ENCODE data around the gene ZNF862. TPM values are rescaled to one million over a fixed set of nuclear protein-coding genes. Genes with fewer than 3 reads are reported as not detected.
"Not testable (repeated sequence)": the region's sequence is repeated elsewhere in the genome, so short reads cannot be mapped to it uniquely, and the experiment has no call there.

Gene ZNF862
- total RNA-seq, 2 experiments from 2014 or later = 44.1 to 45.6 TPM

DNA sequence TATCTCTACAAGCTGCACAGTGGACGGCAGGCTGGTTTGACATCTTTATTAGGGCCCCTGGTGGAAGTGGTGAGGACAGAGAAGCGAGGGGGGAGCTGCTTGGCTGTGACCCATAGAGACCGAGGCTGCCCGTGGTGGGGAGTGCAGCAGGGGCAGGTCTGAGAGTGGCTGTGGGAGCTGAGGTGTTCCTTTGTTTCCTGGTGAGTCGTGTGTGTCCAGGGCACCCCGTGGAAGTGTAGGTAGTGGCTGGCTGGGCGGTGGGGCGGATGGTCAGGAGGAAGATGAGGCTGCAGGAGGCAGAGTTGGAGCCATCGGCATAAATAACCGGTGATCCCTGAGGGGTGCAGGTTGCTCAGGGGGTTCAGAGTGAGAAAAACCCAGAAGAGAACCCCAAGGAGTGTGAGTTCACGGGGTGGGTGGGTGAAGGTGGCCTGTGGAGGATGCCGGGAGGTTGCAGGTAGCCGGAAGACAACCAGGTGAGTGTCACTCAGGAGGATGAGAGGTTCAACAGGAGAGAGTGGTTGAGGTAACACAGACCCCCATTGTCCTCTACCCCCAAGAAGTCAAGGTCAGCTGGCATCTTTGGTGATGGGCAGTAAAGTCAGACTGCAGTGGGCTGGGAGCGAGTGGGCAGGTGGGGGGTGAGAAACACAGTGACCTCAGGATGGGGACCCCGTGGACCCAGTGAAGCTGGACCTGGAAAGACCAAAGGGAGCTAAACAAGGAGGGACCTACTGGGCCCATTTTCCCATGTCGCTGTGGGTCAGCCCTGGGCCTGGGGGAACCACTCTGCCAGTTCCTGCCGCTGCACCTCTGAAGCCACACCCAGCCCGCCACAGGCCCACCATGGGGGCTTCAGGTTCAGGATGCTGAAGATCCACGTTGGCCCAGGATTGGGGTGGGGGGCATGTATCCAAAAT lies 43.4 kb downstream of the ZNF862 start:
- no peak overlapping the region for H3K4me3 Mint-ChIP-seq
- H3K27me3 Mint-ChIP-seq = no peaks in the 10 kb centered on the region
- ATAC-seq (ENCODE audit: low read depth) = no peak
- DNase-seq = no peak
- H3K9me3 Mint-ChIP-seq = no peaks in the 10 kb centered on the region
- peak overlapping the region; percentile 52 for H3K27ac Mint-ChIP-seq
- H3K36me3 Mint-ChIP-seq = peaks cover 21% of the 10 kb centered on the region
- peaks cover 18% of the 10 kb centered on the region for H3K4me1 Mint-ChIP-seq
- POLR2A ChIA-PET = interaction anchor here (2.2 kb wide), 1 partner anchor 19 kb away, joined by 6 read pairs; no protein-coding TSS in a partner anchor

DNA sequence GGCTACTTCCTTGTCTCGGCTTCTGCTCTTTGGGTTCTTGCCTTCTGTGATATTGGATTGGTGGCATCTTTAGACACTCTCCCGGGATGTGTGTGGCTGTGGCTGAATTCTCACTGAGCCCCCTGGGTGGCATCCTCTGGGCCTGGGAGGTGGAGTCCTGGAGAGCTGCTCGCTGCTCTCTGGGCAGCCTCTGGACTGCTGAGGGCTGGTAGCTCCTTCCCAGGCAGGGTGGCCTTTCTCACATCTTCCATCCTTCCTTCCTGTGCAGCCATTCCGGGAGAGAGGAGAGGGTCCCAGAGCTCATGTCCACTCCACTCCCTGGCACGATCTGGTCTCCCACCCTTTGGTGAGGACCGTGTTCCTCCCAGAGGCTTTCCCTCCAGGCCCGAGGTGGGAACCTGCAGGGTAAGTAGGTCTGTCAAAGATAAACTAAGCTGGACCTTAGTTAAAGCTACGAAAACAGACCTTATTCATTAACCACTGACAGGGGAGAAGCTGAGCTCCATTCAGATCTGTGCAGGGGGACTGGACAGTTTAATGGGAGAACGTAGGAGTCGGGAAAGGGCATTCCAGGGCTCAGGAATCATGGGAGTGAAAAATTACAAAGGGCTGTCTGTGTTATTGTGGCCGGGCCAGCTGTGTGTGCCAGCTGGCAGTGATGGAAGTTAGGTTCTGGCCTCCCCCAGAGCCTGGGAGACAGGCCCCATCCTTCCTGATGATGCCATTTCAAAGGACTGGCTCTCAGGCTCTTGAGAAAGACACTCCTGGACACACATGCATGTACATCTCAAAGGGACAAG lies 44.3 kb downstream of the ZNF862 start:
- no peaks in the 10 kb centered on the region for H3K27me3 Mint-ChIP-seq
- H3K36me3 Mint-ChIP-seq = peaks cover 22% of the 10 kb centered on the region
- H3K27ac Mint-ChIP-seq = peak overlapping the region; percentile 59
- no peak overlapping the region for H3K4me3 Mint-ChIP-seq
- H3K9me3 Mint-ChIP-seq = no peaks in the 10 kb centered on the region
- no peak for DNase-seq
- POLR2A ChIA-PET = interaction anchor here (0.9 to 2.2 kb wide), 4 partner anchors 7 to 44 kb away, joined by 3 to 6 read pairs (median 4); partner anchors contain the start of gene ZNF862
- H3K4me1 Mint-ChIP-seq = peaks cover 16% of the 10 kb centered on the region
- no peak for ATAC-seq (ENCODE audit: low read depth)

DNA sequence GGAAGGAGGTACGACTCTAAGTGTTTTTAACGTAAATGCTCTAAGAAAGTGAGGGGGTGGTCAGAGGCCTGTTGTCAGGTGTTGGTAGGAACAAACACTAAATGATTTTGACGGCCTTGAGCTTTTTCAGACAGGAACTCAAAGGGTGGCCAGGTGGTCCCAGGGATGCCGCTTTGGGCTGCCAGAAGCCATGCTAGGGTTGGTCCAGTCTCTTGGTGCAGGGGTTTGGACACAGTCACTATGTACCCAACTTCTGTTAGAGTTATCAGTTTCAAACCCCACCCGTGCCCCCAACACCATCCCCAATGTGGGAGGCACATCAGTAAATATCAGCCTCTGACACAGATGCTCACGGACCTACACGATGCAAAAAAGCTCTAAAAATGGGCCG lies 44.9 kb downstream of the ZNF862 start:
- H3K27me3 Mint-ChIP-seq = no peaks in the 10 kb centered on the region
- POLR2A ChIA-PET = interaction anchor here (0.9 to 2.2 kb wide), 4 partner anchors 8 to 45 kb away, joined by 3 to 6 read pairs (median 4); partner anchors contain the start of gene ZNF862
- peak overlapping the region; percentile 62 for H3K27ac Mint-ChIP-seq
- DNase-seq (no peak), ATAC-seq (ENCODE audit: low read depth) (no peak)
- no peaks in the 10 kb centered on the region for H3K9me3 Mint-ChIP-seq
- H3K4me3 Mint-ChIP-seq = no peak overlapping the region
- peaks cover 22% of the 10 kb centered on the region for H3K36me3 Mint-ChIP-seq
- peaks cover 12% of the 10 kb centered on the region for H3K4me1 Mint-ChIP-seq

DNA sequence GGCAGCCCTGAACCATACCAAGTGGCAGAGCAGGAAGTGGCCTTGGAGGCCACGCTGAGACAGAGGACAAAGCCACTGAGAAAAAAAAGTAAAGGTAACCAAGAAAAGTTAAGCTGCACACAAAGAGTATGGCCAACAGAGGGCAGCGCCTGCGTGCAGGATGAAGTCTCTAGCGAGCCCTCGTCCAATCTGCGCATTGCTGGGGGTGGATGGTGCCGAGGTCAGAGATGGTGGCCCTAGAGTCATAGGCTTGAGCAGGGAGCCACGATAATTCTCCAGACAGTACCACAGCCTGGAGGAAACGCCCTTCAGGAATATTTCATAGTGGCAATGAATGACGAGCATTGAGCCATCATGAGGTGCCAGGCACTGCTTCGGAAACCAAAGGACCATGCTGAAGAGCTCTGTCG lies 45.3 kb downstream of the ZNF862 start:
- peak overlapping the region; percentile 62 for H3K27ac Mint-ChIP-seq

DNA sequence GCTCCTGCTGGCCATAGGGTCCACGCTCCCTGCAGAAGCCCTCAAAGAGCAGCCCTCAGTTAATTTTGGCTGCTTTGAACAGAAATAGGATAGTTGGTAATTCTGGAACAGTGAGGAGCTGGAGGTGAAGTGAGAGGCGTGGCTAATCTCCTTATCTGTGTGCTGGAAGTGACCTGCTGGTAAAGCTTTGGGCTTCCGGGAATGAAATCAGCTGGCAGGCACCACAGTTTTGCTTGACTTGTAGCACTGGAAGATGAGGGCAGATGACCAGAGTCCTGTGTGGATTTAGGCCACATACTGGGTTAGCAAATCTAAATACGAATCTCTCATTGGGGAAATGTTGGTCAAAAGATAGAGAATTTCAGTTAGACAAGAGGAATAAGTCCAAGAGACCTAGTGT lies 45.8 kb downstream of the ZNF862 start:
- peaks cover 14% of the 10 kb centered on the region for H3K4me1 Mint-ChIP-seq

More for the DNA sequence above, 45.3 kb downstream of the ZNF862 start:
- Mint-ChIP-seq H3K27me3 (no peaks in the 10 kb centered on the region), H3K9me3 (no peaks in the 10 kb centered on the region), H3K4me1 (peaks cover 14% of the 10 kb centered on the region), H3K36me3 (peaks cover 21% of the 10 kb centered on the region), H3K4me3 (no peak overlapping the region)
- ATAC-seq (ENCODE audit: low read depth) = peak; percentile 86
- DNase-seq = peak; percentile 70
- POLR2A ChIA-PET = interaction anchor here (0.9 to 2.2 kb wide), 4 partner anchors 8 to 45 kb away, joined by 3 to 6 read pairs (median 4); partner anchors contain the start of gene ZNF862

DNA sequence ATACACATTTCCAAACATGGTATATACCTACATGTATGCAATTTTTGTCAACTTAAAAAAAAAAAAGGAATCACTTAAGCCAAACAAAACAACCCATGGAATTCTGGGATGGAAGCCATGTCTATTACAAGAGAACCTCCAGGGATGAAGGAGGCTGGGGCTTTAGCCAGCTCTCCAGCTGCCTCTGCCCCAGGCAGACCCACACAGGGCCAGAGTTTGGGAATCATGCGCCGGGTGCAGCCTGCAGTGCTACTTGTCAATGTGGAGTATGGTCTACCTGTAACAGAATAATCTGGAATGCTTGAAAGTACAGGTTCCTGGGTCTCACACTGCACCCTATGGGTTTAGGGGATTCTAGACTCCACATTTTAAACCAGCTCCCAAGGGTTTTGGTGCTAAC lies 46.4 kb downstream of the ZNF862 start:
- H3K36me3 Mint-ChIP-seq = peaks cover 23% of the 10 kb centered on the region
- no peak for DNase-seq
- H3K9me3 Mint-ChIP-seq = no peaks in the 10 kb centered on the region
- no peak overlapping the region for H3K4me3 Mint-ChIP-seq
- no peaks in the 10 kb centered on the region for H3K27me3 Mint-ChIP-seq
- no peak overlapping the region for H3K27ac Mint-ChIP-seq
- no peak for ATAC-seq (ENCODE audit: low read depth)
- peaks cover 14% of the 10 kb centered on the region for H3K4me1 Mint-ChIP-seq
- POLR2A ChIA-PET = no interaction called here

More for the DNA sequence above, 45.8 kb downstream of the ZNF862 start:
- Mint-ChIP-seq H3K9me3 (no peaks in the 10 kb centered on the region), H3K36me3 (peaks cover 21% of the 10 kb centered on the region), H3K4me3 (no peak overlapping the region), H3K27me3 (no peaks in the 10 kb centered on the region), H3K27ac (no peak overlapping the region)
- DNase-seq (no peak), ATAC-seq (ENCODE audit: low read depth) (no peak)
- POLR2A ChIA-PET = interaction anchor here (1.1 to 1.4 kb wide), 2 partner anchors 9 to 46 kb away, joined by 4 read pairs; partner anchors contain the start of gene ZNF862

DNA sequence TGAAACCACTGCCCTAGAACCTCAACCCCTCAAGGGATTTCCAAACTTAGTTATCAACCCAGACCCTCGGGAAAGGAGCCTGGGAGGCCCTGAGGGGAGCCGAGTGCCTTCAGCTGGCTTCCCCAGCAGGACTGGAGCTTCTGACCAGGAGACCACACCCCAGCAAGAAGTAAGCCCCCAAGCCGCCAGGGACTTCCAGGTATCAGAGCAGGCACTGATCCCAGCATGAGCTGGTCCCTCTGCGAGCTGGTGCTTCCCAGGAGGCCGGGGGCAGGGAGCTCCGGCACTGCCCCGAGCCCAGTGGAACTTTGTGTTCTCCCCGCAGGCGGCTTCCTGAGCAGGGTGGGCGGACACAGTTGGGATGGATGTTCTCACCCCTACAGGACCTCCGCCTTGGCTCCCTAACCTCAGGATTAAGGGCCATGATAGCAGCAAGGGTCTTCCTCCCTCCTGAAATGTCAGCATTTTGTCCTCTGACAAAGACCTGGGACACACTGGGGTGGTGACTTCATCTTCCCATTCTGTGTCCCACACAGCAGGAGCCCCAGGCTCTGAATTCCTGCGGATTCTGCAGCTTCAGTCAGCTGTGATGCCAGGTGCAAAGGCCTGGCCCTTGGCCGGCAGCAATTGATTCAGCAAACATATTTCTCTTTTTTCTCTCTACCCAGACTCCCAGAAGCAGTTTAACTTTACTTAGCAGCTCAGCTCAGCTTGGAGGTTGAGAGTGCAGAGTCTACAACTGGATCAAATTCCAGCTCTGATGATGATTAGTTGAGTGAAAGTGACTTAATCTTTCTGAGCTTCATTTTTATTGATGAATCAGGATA lies 47.2 kb downstream of the ZNF862 start:
- POLR2A ChIA-PET = no interaction called here
- H3K36me3 Mint-ChIP-seq = peaks cover 20% of the 10 kb centered on the region

DNA sequence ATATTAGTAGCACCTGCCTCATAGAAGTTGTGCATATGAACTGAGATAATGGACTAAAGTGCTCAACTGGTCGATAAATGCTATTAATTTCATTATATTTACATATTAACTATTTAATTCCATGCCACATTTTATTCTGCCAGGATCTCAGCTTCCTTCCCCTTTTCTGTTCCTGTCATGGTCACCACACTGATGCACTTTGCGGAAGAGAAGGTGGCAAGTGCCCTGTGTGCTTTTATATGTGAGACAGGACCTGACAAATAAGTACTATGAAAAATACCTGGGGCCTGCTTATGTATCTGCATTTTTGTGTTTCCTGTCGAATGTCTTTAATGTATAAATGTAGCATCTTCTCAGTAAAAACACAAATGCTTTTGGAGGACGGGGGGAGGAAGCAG lies 47.8 kb downstream of the ZNF862 start:
- Mint-ChIP-seq H3K4me1 (peaks cover 15% of the 10 kb centered on the region), H3K36me3 (peaks cover 20% of the 10 kb centered on the region), H3K9me3 (no peaks in the 10 kb centered on the region), H3K4me3 (no peak overlapping the region), H3K27ac (no peak overlapping the region), H3K27me3 (no peaks in the 10 kb centered on the region)
- ATAC-seq (ENCODE audit: low read depth) (no peak), DNase-seq (no peak)
- POLR2A ChIA-PET = no interaction called here

More for the DNA sequence above, 47.2 kb downstream of the ZNF862 start:
- no peak overlapping the region for H3K27ac Mint-ChIP-seq
- peaks cover 14% of the 10 kb centered on the region for H3K4me1 Mint-ChIP-seq
- no peaks in the 10 kb centered on the region for H3K27me3 Mint-ChIP-seq
- no peaks in the 10 kb centered on the region for H3K9me3 Mint-ChIP-seq
- no peak overlapping the region for H3K4me3 Mint-ChIP-seq
- DNase-seq = no peak
- no peak for ATAC-seq (ENCODE audit: low read depth)

DNA sequence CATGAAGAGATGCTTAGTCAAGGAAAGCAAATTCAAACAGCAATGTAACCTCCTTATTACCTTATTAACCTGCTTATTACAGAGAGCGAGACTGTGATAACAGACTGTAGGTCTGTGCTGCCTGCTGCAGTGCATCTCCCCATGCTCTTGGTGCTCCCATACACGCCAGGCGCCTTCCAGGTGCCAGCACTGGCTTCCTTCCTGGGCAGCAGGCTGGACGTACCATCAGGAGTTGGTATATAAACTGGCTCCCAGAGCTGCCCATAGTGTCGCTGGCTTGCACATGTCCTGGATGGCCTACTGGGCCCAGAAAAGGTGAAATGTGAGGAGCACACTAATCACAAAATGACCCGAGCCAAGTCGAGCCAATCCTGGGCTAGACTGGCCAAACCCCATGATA lies 49.1 kb downstream of the ZNF862 start:
- POLR2A ChIA-PET = no interaction called here
- Mint-ChIP-seq H3K4me3 (no peak overlapping the region), H3K4me1 (peaks cover 14% of the 10 kb centered on the region), H3K36me3 (peaks cover 16% of the 10 kb centered on the region), H3K27me3 (no peaks in the 10 kb centered on the region), H3K9me3 (no peaks in the 10 kb centered on the region), H3K27ac (no peak overlapping the region)
- ATAC-seq (ENCODE audit: low read depth) (no peak), DNase-seq (no peak)

DNA sequence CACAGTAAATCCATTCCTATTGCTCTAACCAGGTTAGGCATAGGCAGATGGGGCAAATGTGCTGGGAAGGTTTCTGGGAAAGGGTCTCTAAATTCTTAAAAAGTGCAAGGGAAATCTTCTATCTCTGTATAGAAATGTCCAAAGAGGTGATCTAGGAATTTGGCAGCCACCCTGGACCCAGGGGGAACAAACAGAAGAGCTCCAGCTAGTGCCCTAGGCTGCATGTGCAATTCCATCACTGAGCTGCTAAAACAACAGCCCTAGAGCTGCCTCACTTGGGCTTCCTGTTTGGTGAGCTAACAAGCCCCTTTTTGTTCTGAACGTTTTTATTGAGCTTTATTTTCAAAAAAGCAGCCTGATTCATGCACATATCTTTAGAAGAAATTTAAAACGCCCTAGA lies 52.5 kb downstream of the ZNF862 start:
- H3K4me1 Mint-ChIP-seq; DNase-seq; H3K9me3 Mint-ChIP-seq; H3K27me3 Mint-ChIP-seq; H3K4me3 Mint-ChIP-seq; POLR2A ChIA-PET; H3K27ac Mint-ChIP-seq; ATAC-seq (ENCODE audit: low read depth): not testable (repeated sequence)
- peaks cover 18% of the 10 kb centered on the region for H3K36me3 Mint-ChIP-seq

DNA sequence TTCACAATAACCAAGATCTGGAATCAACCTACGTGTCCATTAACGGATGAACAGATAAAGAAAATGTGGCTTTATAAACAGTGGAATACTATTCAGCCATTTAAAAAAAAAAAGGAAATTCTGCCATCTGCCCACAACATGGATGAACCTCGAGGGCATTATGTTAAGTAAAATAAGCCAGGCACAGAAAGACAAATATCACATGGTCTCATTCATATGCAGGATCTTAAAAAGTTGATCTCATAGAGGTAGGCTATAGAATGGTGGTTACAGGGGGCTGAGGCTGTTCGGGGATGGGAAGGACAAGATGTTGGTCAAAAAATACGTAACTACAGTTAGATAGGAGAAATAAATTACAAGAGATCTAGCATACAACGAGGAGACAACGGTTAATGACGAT lies 56.8 kb downstream of the ZNF862 start:
- H3K9me3 Mint-ChIP-seq; H3K4me1 Mint-ChIP-seq; POLR2A ChIA-PET; DNase-seq; H3K27ac Mint-ChIP-seq; H3K27me3 Mint-ChIP-seq; H3K4me3 Mint-ChIP-seq; H3K36me3 Mint-ChIP-seq; ATAC-seq (ENCODE audit: low read depth): not testable (repeated sequence)

DNA sequence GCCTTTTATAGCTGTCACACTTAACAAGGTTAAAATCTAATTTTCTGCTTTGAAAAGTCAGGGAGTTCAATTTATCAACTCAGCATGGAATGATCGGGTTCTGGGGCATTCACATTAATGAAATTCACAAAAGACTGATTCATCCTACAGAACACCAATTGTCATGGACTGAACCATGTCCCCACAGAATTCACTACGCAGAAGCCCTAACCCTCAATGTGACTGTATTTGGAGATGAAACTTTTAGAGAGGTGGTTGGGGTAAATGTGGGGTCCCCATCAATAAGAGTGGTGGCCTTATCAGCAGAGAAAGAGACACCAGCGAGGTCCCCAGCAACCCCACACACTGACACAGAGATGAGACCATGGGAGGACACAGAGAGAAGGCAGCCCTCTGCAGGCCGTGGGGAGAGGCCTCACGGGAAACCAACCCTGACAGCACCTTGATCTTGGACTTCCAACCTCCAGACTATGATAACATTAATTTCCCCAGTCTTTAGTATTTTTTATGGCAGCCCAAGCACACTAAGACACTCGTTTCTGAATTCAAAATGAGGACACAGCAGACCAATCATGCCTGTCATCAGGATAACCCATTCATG lies 69.7 kb downstream of the ZNF862 start:
- POLR2A ChIA-PET; H3K27me3 Mint-ChIP-seq; H3K4me1 Mint-ChIP-seq; ATAC-seq (ENCODE audit: low read depth); H3K9me3 Mint-ChIP-seq; H3K27ac Mint-ChIP-seq; H3K4me3 Mint-ChIP-seq; DNase-seq; H3K36me3 Mint-ChIP-seq: not testable (repeated sequence)

Measured in activated naive CD8-positive, alpha-beta T cell treated with anti-CD3 and anti-CD28 coated beads, Interleukin-2, amount 10 ng/mL, durations not matched to agents 7 days and 5 days (primary cell).